COLO668 (cell line): ENCODE measurements around the gene C9orf153.

Experiments used
- DNase-seq: peaks from one replicate; lab custom pipeline; 2025; ENCODE audit not compliant: unreplicated experiment; lab: John Stamatoyannopoulos, UW

The C9orf153 gene

GRCh38 chr9:86272221-86272620 is 12.8 kb upstream of the C9orf153 start:
- no peak for DNase-seq

GRCh38 chr9:86263876-86264275 is 4.4 kb upstream of the C9orf153 start:
- DNase-seq = no peak

DNA sequence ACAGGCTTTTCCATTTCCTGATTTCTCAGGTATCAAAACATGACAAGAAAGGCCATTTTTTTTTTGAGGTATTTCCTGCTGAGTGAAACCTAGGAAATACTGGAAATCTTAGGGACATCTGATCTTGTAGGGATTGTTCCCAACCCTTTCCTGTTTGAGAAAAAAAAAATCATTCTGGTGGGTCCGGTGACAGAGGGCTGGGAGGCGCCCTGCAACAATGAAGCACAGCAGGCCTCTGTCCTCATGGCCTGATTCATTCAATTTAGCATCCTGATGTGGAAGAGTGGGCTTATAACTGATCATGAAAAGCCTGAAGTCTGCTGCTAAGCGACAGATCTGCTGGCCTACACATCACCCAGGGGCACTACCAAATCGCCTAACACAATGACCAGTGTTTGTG is 3.0 kb upstream of the C9orf153 start:
- DNase-seq = no peak

GRCh38 chr9:86257391-86257790 is 2.1 kb downstream of the C9orf153 start:
- no peak for DNase-seq

- no peak for DNase-seq
Observed at GRCh38 chr9:86256653-86257052, 2.8 kb downstream of the C9orf153 start.

DNA sequence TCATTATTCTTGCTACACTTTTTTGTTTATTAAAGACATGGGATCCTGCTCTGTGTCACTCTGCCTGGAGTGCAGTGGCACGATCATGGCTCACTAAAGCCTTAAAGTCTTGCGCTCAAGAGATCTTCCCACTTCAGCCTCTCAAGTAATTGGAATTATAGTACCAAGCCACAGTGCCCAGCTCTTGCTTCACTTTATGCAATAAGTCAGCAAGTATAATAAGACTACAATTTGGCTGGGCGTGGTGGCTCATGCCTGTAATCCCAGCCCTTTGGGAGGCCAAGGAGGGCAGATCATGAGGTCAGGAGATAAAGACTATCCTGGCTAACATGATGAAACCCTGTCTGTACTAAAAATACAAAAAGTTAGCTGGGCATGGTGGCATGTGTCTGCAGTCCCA is 5.9 kb downstream of the C9orf153 start:
- DNase-seq = no peak

DNA sequence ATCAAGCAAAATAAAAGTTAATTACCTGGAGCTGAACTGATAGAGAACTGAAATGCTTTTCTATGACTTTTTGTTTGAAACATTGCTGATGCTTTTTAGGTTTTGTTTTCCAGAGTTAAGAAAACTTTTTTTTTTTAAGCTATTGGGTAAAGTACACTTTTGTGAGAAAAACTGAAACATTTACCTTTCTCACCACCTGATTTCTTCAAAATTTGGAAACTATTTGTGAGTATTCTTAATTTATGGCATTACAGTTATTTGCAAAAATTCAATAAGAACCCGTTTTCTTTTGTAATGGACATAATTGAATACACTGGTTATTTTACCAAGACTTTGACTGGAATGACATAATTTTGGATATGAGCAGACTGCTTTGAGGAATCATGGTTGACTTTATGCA is 6.6 kb downstream of the C9orf153 start:
- DNase-seq = no peak

GRCh38 chr9:86250123-86250522 is 9.3 kb downstream of the C9orf153 start:
- no peak for DNase-seq

- no peak for DNase-seq
Observed at GRCh38 chr9:86248746-86249145, 10.7 kb downstream of the C9orf153 start.

DNA sequence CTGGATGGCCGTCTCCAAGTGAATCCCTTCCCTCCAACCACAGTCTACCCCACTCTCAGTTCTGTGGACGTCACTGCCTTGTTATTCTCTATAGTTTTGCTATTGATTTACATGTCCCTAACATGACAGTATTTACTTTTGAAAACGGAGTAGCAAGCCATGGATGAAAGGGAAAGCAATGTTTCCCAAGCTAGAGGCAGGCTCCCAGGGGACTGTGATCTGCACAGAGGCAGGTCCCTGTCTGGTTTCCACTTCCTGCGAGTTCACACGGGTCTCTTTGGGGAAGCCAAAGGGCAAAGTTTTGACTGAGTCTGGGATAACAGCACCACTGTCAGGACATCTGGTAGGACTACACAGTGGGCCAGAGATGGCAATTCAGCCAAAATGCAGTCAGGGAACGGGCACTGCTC is 12.7 kb downstream of the C9orf153 start:
- DNase-seq = peak; percentile 30

- no peak for DNase-seq
Observed at GRCh38 chr9:86242071-86242470, 17.4 kb downstream of the C9orf153 start.

- DNase-seq = no peak
Observed at GRCh38 chr9:86241216-86241615, 18.2 kb downstream of the C9orf153 start.

DNA sequence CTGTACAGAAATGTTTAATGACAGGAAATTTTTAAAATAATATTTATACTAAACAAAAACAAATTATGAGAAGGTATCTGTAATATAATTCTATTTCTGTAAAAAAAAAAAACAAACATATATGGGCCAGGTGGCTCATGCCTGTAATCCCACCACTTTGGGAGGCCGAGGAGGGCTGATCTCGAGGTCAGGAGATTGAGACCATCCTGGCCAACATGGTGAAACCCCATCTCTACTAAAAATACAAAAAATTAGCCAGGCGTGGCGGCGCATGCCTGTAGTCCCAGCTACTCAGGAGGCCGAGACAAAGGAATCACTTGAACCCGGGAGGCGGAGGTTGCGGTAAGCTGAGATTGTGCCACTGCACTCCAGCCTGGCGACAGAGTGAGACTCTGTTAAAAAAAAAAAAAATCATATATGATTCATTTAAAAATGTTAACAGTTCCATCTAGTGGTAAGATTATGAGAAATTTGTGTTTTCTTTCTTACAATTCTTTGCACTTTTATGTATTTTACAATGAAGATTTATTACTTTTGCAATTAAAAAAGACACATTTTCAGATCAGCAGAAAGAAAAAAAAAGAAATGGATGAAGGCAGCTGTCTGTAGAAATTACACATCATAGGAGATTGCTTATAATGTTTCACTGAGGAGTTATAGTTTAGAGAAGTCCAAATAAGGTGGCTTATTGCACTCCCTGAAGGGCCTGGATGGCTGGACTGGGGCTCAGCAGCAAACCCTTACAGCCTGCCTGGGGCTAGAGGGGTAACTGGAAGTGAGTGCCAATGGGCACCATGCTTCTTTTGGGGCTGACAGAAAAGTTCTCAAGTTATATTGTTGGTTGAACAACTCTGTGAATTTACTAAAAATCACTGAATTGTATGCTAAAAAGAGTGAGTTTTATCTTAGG is 20.3 kb downstream of the C9orf153 start:
- no peak for DNase-seq

- DNase-seq = no peak
Observed at GRCh38 chr9:86230858-86231257, 28.6 kb downstream of the C9orf153 start.

DNA sequence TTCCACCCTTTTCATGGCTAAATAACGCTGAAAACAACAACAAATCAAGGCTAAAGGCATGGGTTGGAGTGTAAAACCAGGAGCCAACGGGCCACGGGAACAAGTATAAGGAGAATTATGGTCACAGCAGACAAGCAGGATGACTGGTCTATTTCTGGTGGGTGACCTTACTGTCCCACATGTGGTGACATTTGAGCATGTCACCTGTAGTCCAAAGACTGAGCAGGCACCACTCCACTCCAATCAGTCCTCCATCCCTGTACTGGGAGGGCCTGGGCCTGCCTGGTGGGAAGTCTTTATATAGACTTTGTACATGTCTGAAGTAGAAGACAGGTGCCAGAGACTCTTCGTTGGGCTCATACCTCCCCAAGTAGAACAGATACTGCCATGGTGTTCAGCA is 36.8 kb downstream of the C9orf153 start:
- DNase-seq = no peak

- DNase-seq = no peak
Observed at GRCh38 chr9:86219606-86220005, 39.9 kb downstream of the C9orf153 start.

GRCh38 chr9:86217076-86217755 is 42.2 kb downstream of the C9orf153 start:
- no peak for DNase-seq

DNA sequence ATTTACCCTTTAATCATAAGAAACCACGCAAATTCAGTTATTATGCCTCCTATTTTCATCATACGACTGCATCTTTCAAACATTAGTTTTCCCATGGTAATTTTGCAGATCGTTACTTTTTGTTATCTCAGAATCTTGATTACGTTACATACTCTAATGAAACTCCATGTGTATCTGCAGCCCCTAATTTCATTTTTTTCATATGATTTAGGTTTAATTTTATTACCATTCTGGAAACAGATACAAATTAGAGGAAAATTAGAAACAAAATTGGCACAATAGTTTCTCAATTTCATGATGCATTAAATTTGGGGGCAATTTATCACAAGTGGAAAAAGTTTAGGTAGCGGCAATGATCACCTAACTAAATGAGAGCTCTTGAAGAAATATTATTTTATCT is 52.3 kb downstream of the C9orf153 start:
- DNase-seq = no peak

- DNase-seq = peak; percentile 28
Observed at GRCh38 chr9:86202338-86202882, 57.0 kb downstream of the C9orf153 start.

DNA sequence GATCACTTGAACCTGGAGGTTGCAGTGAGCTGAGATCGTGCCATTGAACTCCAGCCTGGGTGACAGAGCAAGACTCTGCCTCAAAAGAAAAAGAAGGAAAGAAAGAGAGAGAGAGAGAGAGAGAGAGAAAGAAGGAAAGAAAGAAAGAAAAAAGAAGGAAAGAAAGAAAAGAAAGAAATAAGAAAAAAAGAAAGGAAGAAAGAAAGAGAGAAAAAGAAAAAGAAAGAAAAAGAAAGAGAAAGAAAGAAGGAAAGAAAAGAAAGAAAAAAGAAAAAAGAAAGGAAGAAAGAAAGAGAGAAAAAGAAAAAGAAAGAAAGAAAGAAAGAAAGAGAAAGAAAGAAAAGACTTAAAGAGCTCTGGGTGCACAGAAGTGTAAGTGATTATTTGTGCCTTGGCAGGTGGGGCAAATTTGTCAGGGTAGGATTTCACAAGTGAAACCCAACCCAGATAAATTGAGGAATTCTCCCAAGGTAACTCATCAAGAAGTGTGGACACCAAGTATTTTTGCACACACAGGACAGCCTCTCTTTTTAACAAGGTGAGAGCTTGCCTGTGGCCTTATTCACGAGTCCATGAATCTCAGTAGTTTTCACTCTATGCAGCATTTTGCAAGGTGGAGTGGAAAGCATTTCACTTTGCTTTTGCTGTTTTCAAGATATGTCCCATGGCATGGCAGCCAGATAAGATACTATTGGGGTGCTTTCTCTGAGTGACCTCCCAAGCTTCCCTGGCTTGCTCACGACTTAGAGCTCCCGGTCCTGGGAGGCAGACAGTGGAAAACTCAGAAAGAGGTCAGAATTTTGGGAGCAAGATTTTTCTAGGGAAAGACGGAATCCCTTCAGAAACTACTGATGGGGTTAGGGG is 57.8 kb downstream of the C9orf153 start:
- DNase-seq = no peak

GRCh38 chr9:86200599-86201162 is 58.8 kb downstream of the C9orf153 start:
- no peak for DNase-seq
